Measurements from ENCODE around the gene MYL4. TPM values are rescaled to one million over a fixed set of nuclear protein-coding genes. Genes with fewer than 3 reads are reported as not detected.

The MYL4 gene
- total RNA-seq = 0.22 and 1.2 TPM in 2 replicates

DNA sequence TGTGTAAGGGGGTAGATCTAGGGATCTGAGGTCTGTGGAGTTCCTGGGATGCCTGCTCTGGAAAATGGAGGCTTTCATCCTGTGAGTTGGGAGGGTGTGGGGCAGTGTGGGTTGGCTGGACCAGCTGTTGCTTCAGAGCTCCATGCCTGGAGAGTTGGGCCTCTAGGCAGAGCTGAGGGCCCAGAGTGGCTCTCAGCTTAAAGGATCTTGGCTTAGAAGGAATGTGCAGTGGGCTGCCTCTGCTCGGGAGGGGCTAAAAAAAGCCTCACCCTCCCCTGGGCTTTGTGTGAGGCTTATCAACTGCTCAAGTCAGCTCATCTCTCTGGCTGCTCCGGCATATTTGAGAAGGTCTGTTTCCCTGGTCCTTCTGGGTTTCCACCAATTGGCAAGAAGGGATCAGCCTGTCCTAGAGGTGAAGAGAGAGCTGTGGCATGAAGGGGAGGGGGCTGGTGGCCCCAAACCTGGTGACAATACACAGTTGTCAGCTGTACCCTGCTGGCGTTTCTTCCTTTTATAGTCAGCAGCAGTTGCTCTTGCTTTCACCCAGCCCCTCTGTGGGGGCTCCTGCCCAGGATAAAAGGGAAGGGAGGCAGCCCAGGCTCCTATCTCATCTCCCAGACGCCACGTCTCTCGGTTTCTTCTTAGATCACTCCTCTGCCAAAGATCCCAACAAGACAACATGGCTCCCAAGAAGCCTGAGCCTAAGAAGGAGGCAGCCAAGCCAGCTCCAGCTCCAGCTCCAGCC is at the start of gene MYL4:
Gene MYL4, plus strand, starts transcription at position 605 of the 745 bp plus-strand sequence. Its CDS starts 75 bp downstream, at position 680.

DNA sequence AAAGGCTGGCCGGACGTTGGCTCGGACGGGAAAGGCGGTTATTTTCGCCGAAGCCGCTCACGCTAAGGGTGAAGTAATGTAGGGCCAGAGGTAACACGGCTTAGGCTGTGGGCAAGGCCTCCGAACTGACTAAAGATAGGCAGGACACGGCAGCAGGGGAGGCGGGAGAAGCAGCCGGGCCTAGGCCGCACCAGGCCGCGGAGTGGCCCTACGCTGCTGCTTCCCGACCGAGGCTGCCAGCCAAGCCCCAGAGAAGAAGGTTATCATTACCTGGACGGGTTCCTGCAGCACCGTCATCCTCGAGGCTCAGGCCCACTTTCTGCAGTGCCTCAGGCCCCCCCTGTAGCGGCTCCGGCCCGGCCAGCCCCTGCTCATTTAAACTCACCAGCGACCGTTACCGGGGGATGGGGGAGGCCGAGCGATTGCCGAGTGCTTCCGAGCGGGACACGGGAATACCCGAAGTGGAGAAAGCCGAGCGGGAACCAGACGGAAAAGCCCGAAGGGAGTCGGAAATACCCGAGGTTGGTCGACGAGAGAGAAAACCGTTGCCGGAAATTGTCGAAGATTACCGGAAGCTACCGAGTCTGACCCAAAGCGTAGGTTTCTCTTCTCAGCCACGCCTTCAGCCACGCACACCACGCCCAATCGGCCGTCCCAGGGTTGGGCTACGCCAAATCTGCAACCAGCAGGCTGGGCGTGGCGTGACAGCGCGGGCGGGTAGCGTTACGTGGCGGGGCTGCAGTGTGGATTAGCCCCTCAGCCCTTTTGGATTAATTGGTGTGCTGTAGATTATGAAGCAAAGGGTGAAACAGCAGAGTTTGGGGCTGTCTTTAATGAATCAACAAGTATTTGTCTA is 20.0 kb upstream of the MYL4 start, which contains the start of gene CDC27:
Gene CDC27, minus strand, starts transcription at position 420 of the 856 bp plus-strand sequence. Its CDS starts 123 bp downstream, at position 297.

DNA sequence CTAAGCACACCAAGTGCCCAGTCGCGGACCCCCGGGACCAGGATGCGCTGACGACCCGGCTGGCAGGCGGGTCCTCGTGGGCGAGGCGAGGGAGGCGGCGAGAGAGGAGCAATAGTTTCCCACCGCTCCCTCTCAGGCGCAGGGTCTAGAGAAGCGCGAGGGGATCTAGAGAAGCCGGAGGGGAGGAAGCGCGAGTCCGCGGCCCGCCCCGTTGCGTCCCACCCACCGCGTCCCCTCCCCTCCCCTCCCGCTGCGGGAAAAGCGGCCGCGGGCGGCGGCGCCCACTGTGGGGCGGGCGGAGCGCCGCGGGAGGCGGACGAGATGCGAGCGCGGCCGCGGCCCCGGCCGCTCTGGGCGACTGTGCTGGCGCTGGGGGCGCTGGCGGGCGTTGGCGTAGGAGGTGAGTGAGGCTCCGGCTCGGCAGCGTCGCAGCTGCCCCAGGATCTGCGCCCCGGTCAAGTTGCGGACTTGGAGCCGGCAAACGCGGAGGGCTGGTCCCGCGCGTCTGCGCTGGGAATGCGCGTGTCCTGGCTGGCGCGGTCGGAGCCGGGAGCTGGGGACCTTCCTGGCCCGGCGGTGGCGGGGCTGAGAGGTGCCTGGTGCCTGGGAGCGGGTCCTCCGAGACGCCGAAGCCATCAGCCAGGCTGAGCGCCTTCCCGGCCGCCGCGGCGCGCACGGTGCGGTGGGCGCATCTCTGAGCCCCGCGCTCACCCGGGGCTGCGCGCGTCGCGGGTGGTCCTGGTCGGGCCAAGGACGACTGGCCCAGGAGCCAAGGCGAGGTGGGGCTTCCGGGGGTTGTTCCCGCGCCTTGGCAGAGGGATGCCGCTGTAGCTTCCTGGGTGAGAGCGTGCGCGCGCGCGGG is 44.6 kb downstream of the MYL4 start, which contains the start of gene ITGB3:
Gene ITGB3, plus strand, starts transcription at position 287 of the 862 bp plus-strand sequence. Its CDS starts 35 bp downstream, at position 322.

Small RNA genes lying within 50 kb of the gene (small RNA-seq; reads per million reads assigned to genes)
- gene RNU7-186P = not detected

Other genes starting within 250 kb of the MYL4 start
- not detected in 2 replicates for gene RPRML, start 230.1 kb upstream of the MYL4 start, total RNA-seq
- gene CDC27, start 20.1 kb upstream of the MYL4 start, total RNA-seq = 37.3 and 80.1 TPM in 2 replicates
- 1.2 and 3.7 TPM in 2 replicates for gene ITGB3, start 44.5 kb downstream of the MYL4 start, total RNA-seq
- 3.5 and 11.4 TPM in 2 replicates for gene EFCAB13, start 114.6 kb downstream of the MYL4 start, total RNA-seq

All from placental epithelial cell (primary cell).